Measurements from ENCODE around the gene CCT4.

GRCh38 chr2:61832183-61832841, 56.1 kb downstream of the CCT4 start:
- TF ChIP-seq CTCF (IDR thresholded peaks at IDR 0.05 in 2 of 3, conservative IDR thresholded peaks at IDR 0.05 in 1 of 3; ENCODE audit: borderline replicate concordance in 1 of 3, insufficient read depth in 1 of 3, low read depth in 2 of 3, low read length in 2 of 3) (no peak), POLR2AphosphoS5 (IDR thresholded peaks at IDR 0.05; ENCODE audit: low read depth, low read length) (no peak), ELF1 (IDR thresholded peaks at IDR 0.05; ENCODE audit: borderline replicate concordance, low read depth) (no peak), POLR2A (IDR thresholded peaks at IDR 0.05; ENCODE audit: borderline replicate concordance, extremely low read depth, insufficient read depth, insufficient read length) (no peak), MAX (IDR thresholded peaks at IDR 0.05) (no peak), ATF3 (IDR thresholded peaks at IDR 0.05) (no peak), REST (IDR thresholded peaks at IDR 0.05; ENCODE audit: low read depth) (no peak), ZNF274 (IDR thresholded peaks at IDR 0.05; ENCODE audit: low read depth, low read length) (no peak), SRF (IDR thresholded peaks at IDR 0.05; ENCODE audit: low read depth) (no peak), RAD21 (IDR thresholded peaks at IDR 0.05; ENCODE audit: low read depth) (no peak), SIN3A (IDR thresholded peaks at IDR 0.05; ENCODE audit: low read depth) (no peak), CBX3 (IDR thresholded peaks at IDR 0.05; ENCODE audit: low read depth) (no peak), CEBPB (IDR thresholded peaks at IDR 0.05; ENCODE audit: low read depth) (no peak)
